GM12873 (cell line): ENCODE measurements around the gene CDCA7.

Experiments
- CTCF ChIP-seq: IDR thresholded peaks from 2 replicates; pipeline ENCODE4 v1.5.1; 2012; ENCODE audit warnings: low read depth, mild to moderate bottlenecking, moderate library complexity, low read length, control low read depth; ENCODE audit not compliant: insufficient read depth; ENCODE audit errors: missing control alignments

The CDCA7 gene

GRCh38 chr2:173388795-173389194 is 34.1 kb downstream of the CDCA7 start:
- no peak for TF ChIP-seq CTCF

- TF ChIP-seq CTCF, result no peak
Observed at GRCh38 chr2:173390036-173390435, 35.4 kb downstream of the CDCA7 start.

- TF ChIP-seq CTCF, result no peak
Observed at GRCh38 chr2:173392731-173393130, 38.1 kb downstream of the CDCA7 start.

GRCh38 chr2:173393186-173393585 is 38.5 kb downstream of the CDCA7 start:
- TF ChIP-seq CTCF, result no peak

- TF ChIP-seq CTCF, result no peak
Observed at GRCh38 chr2:173393636-173394035, 39.0 kb downstream of the CDCA7 start.

- no peak for TF ChIP-seq CTCF
Observed at GRCh38 chr2:173394091-173394974, 39.7 kb downstream of the CDCA7 start.

- no peak for TF ChIP-seq CTCF
Observed at GRCh38 chr2:173395567-173396351, 41.1 kb downstream of the CDCA7 start.
